ENCODE results near the gene FAM241B.

DNA sequence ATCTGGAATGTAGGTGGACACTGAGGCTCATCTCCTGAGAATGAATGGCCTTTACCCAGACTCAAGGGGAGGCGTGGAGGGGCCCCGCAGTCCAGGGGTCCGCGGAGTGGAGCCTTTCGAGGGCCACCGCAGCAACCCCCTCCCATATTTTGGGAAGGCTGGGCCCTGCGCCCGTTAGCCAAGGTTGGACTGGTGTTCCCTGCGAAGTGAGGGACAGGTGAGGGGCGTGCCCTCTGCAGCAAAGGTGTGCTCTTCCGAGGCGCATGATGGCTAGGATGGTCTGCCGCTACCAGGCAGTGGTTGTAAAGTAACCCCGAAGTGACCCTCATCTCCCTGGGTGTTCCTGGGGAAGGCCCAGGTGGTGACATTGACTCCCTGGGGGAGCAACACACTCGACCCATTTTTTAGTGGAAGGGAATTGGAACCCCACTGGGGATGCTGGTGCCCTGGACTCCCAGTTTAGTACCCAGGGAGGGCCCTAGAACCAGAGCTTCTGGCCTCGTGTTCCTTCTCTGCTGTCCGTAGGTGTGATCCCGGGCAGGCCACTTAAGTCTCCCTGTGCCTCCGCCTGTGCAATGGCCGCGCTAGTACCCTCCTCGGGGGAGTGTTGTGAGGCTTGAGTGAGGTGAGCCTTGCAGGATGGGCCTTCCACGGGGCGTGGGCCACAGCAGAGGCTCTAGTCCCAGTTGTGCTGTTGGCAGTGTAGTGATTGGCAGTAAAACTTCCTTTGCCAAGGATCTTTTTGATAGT is 779 bp downstream of the FAM241B start:
- TF ChIP-seq, protein P1, sequence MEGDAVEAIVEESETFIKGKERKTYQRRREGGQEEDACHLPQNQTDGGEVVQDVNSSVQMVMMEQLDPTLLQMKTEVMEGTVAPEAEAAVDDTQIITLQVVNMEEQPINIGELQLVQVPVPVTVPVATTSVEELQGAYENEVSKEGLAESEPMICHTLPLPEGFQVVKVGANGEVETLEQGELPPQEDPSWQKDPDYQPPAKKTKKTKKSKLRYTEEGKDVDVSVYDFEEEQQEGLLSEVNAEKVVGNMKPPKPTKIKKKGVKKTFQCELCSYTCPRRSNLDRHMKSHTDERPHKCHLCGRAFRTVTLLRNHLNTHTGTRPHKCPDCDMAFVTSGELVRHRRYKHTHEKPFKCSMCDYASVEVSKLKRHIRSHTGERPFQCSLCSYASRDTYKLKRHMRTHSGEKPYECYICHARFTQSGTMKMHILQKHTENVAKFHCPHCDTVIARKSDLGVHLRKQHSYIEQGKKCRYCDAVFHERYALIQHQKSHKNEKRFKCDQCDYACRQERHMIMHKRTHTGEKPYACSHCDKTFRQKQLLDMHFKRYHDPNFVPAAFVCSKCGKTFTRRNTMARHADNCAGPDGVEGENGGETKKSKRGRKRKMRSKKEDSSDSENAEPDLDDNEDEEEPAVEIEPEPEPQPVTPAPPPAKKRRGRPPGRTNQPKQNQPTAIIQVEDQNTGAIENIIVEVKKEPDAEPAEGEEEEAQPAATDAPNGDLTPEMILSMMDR (IDR thresholded peaks at IDR 0.05 in 8 of 11, conservative IDR thresholded peaks at IDR 0.05 in 3 of 11) = no peak
- TF ChIP-seq POLR2A (IDR thresholded peaks at IDR 0.05) = no peak

Data from spleen (tissue), 7 donors.